LNCAP (cell line): ENCODE results near the gene CATSPER3.

ENCODE experiments used
- CTCF ChIP-seq: fragments of 450-650 bp; IDR thresholded peaks from 2 replicates; pipeline ENCODE4 v1.5.1; 2017; ENCODE audit warnings: mild to moderate bottlenecking

The CATSPER3 gene

GRCh38 chr5:135033901-135034235, 66.2 kb downstream of the CATSPER3 start, which contains the start of gene PITX1:
Gene PITX1, minus strand, starts transcription at chr5:135034228. Its CDS starts 347 bp downstream, at chr5:135033881.
- TF ChIP-seq CTCF, result no peak

- TF ChIP-seq CTCF, result no peak
Measured at GRCh38 chr5:135034236-135034962, 66.7 kb downstream of the CATSPER3 start.

- no peak for TF ChIP-seq CTCF
Measured at GRCh38 chr5:135034963-135035677, 67.4 kb downstream of the CATSPER3 start.

- TF ChIP-seq CTCF, result no peak
Measured at GRCh38 chr5:135035678-135036030, 67.9 kb downstream of the CATSPER3 start.

- no peak for TF ChIP-seq CTCF
Measured at GRCh38 chr5:135036405-135036804, 68.7 kb downstream of the CATSPER3 start.

GRCh38 chr5:135037519-135038204, 70.0 kb downstream of the CATSPER3 start:
- TF ChIP-seq CTCF, result no peak

- no peak for TF ChIP-seq CTCF
Measured at GRCh38 chr5:135038205-135038812, 70.6 kb downstream of the CATSPER3 start.
